ENCODE measurements around the gene GALNT10.

GRCh38 chr5:154309371-154309745 lies 118.8 kb downstream of the GALNT10 start:
- TF ChIP-seq, protein P1, sequence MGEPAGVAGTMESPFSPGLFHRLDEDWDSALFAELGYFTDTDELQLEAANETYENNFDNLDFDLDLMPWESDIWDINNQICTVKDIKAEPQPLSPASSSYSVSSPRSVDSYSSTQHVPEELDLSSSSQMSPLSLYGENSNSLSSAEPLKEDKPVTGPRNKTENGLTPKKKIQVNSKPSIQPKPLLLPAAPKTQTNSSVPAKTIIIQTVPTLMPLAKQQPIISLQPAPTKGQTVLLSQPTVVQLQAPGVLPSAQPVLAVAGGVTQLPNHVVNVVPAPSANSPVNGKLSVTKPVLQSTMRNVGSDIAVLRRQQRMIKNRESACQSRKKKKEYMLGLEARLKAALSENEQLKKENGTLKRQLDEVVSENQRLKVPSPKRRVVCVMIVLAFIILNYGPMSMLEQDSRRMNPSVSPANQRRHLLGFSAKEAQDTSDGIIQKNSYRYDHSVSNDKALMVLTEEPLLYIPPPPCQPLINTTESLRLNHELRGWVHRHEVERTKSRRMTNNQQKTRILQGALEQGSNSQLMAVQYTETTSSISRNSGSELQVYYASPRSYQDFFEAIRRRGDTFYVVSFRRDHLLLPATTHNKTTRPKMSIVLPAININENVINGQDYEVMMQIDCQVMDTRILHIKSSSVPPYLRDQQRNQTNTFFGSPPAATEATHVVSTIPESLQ (CRISPR knock-in tag; IDR thresholded peaks at IDR 0.05), result no peak
- TF ChIP-seq TCF7L2 (IDR thresholded peaks at IDR 0.05; ENCODE audit: low read depth, low read length), result no peak
- no peak for TF ChIP-seq POLR2AphosphoS5 (IDR thresholded peaks at IDR 0.05; ENCODE audit: control insufficient read depth, insufficient read depth, low read depth, low read length)
- TF ChIP-seq PHF21A (IDR thresholded peaks at IDR 0.05; ENCODE audit: borderline replicate concordance, low read depth), result no peak
- no peak for TF ChIP-seq SP2 (IDR thresholded peaks at IDR 0.05; ENCODE audit: extremely low read depth, low read depth, low read length, poor library complexity, severe bottlenecking)
- no peak for TF ChIP-seq TAF1 (IDR thresholded peaks at IDR 0.05; ENCODE audit: control insufficient read depth, extremely low read depth, insufficient read depth, low read length, severe bottlenecking)
- no peak for TF ChIP-seq CTCF (IDR thresholded peaks at IDR 0.05 in 2 of 3, conservative IDR thresholded peaks at IDR 0.05 in 1 of 3; ENCODE audit: insufficient read depth in 2 of 3, low read depth in 1 of 3, low read length in 3 of 3)
- no peak for TF ChIP-seq E2F5 (CRISPR knock-in tag; IDR thresholded peaks at IDR 0.05)

Measured in K562 (cell line).